ENCODE results near the gene ENPP1.
A peak's percentile ranks its signal among the peaks of the same experiment; 100 is the strongest.

The ENPP1 gene

GRCh38 chr6:131846905-131847304 lies 39.1 kb downstream of the ENPP1 start (continued):
- TF ChIP-seq HOXD13 (CRISPR knock-in tag; IDR thresholded peaks at IDR 0.05; ENCODE audit: borderline replicate concordance): no peak
- no peak for TF ChIP-seq ZFHX2 (tag by site-specific recombination; conservative IDR thresholded peaks at IDR 0.05)

GRCh38 chr6:131849799-131850198 lies 42.0 kb downstream of the ENPP1 start:
- ChIA-PET POLR2A (interaction anchor here (0.6 kb wide), 1 partner anchor 1334 kb away, joined by 3 read pairs; no protein-coding TSS in a partner anchor), CTCF (interaction anchor here (0.6 to 1.3 kb wide), 2 partner anchors 155 to 949 kb away, joined by 3 read pairs; no protein-coding TSS in a partner anchor)
- TF ChIP-seq ZNF560 (tag by site-specific recombination; IDR thresholded peaks at IDR 0.05; ENCODE audit: borderline replicate concordance) (no peak), ZNF449 (tag by site-specific recombination; IDR thresholded peaks at IDR 0.05) (no peak), ZNF623 (tag by site-specific recombination; IDR thresholded peaks at IDR 0.05) (no peak), ZNF558 (tag by site-specific recombination; IDR thresholded peaks at IDR 0.05) (no peak)

GRCh38 chr6:131851049-131851769 lies 43.4 kb downstream of the ENPP1 start:
- CTCF ChIA-PET: interaction anchor here (0.6 kb wide), 1 partner anchor 408 kb away, joined by 3 read pairs; no protein-coding TSS in a partner anchor
- Histone ChIP-seq H3K36me3 (ENCODE audit: control insufficient read depth in 2 of 2, insufficient read depth in 1 of 2, low read length in 2 of 2) (peaks cover 4 to 10% of the 10 kb centered on the region in 2 experiments; a peak in 2 of 3 replicates), H3K27ac (ENCODE audit: extremely low read depth, low read depth, low read length) (no peak overlapping the region), H3K9me3 (ENCODE audit: control insufficient read depth, insufficient read depth, low read depth, low read length) (no peaks in the 10 kb centered on the region), H3K4me1 (ENCODE audit: control insufficient read depth, insufficient read depth, low read length) (no peaks in the 10 kb centered on the region), H3K4me3 (ENCODE audit: low read depth, low read length) (no peak overlapping the region)
- POLR2A ChIA-PET: no interaction called here
- TF ChIP-seq YY2 (tag by site-specific recombination; IDR thresholded peaks at IDR 0.05): no peak
- 0 out of 2 replicates have a peak, but pooled peaks have one; percentile 47 for TF ChIP-seq ZNF449 (tag by site-specific recombination; IDR thresholded peaks at IDR 0.05)
- no peak for TF ChIP-seq ZNF23 (tag by site-specific recombination; IDR thresholded peaks at IDR 0.05; ENCODE audit: borderline replicate concordance)

More at GRCh38 chr6:131849799-131850198, 42.0 kb downstream of the ENPP1 start:
- H3K36me3 ChIP-seq (ENCODE audit: control insufficient read depth in 2 of 2, insufficient read depth in 1 of 2, low read length in 2 of 2): peaks cover 0 to 8% of the 10 kb centered on the region in 2 experiments; a peak in 2 of 3 replicates
- H3K4me1 ChIP-seq (ENCODE audit: control insufficient read depth, insufficient read depth, low read length): no peaks in the 10 kb centered on the region
- H3K27ac ChIP-seq (ENCODE audit: extremely low read depth, low read depth, low read length): no peak overlapping the region
- no peaks in the 10 kb centered on the region for H3K9me3 ChIP-seq (ENCODE audit: control insufficient read depth, insufficient read depth, low read depth, low read length)
- no peak overlapping the region for H3K4me3 ChIP-seq (ENCODE audit: low read depth, low read length)

GRCh38 chr6:131852200-131852599 lies 44.4 kb downstream of the ENPP1 start:
- Histone ChIP-seq H3K9me3 (ENCODE audit: control insufficient read depth, insufficient read depth, low read depth, low read length) (no peaks in the 10 kb centered on the region), H3K4me1 (ENCODE audit: control insufficient read depth, insufficient read depth, low read length) (no peaks in the 10 kb centered on the region), H3K27ac (ENCODE audit: extremely low read depth, low read depth, low read length) (no peak overlapping the region), H3K4me3 (ENCODE audit: low read depth, low read length) (no peak overlapping the region), H3K36me3 (ENCODE audit: control insufficient read depth in 2 of 2, insufficient read depth in 1 of 2, low read length in 2 of 2) (peaks cover 4 to 10% of the 10 kb centered on the region in 2 experiments; a peak in 2 of 3 replicates)
- ChIA-PET POLR2A (no interaction called here), CTCF (interaction anchor here (0.6 kb wide), 1 partner anchor 13 kb away, joined by 4 read pairs; no protein-coding TSS in a partner anchor)
- TF ChIP-seq INSM2 (tag by site-specific recombination; IDR thresholded peaks at IDR 0.05) (no peak), ZNF843 (tag by site-specific recombination; IDR thresholded peaks at IDR 0.05) (no peak), ZFP3 (tag by site-specific recombination; IDR thresholded peaks at IDR 0.05; ENCODE audit: low read depth) (no peak), ZNF266 (tag by site-specific recombination; IDR thresholded peaks at IDR 0.05; ENCODE audit: low read depth) (no peak), ZNF19 (tag by site-specific recombination; IDR thresholded peaks at IDR 0.05; ENCODE audit: low read depth) (no peak), ZNF274 (IDR thresholded peaks at IDR 0.05; ENCODE audit: low read length) (no peak), ZNF274 (tag by site-specific recombination; IDR thresholded peaks at IDR 0.05; ENCODE audit: borderline replicate concordance) (no peak), ZNF184 (tag by site-specific recombination; IDR thresholded peaks at IDR 0.05) (no peak), EGR2 (tag by site-specific recombination; IDR thresholded peaks at IDR 0.05; ENCODE audit: low read depth) (no peak), ZNF37A (tag by site-specific recombination; IDR thresholded peaks at IDR 0.05) (no peak), ZNF416 (tag by site-specific recombination; IDR thresholded peaks at IDR 0.05) (no peak), ZNF280D (tag by site-specific recombination; IDR thresholded peaks at IDR 0.05) (no peak), ZSCAN16 (tag by site-specific recombination; IDR thresholded peaks at IDR 0.05) (no peak)

All from HEK293 (cell line).